Mesenchymal stem cell (in vitro differentiated cells and primary cell): ENCODE measurements around the gene WLS.

Experiments
- DNase-seq: peaks from one replicate; pipeline ENCODE4 v3.0.0-alpha.2; 2013
- H2AFZ ChIP-seq: one replicate; pipeline ENCODE4 v1.6.1; 2013; ENCODE audit warnings: low read depth, mild to moderate bottlenecking, control low read depth, inconsistent platforms, low read length, moderate library complexity
- H2AK5ac ChIP-seq: 2 replicates; pipeline ENCODE4 v1.6.1; 2013; ENCODE audit warnings: low read length, moderate library complexity, mild to moderate bottlenecking, inconsistent platforms; ENCODE audit not compliant: severe bottlenecking
- H2BK120ac ChIP-seq: one replicate; pipeline ENCODE4 v1.6.1; 2013; ENCODE audit warnings: low read depth, mild to moderate bottlenecking, inconsistent platforms, low read length, moderate library complexity
- H2BK12ac ChIP-seq, 2 experiments: one replicate each; pipeline ENCODE4 v1.6.1; 2013; ENCODE audit warnings: inconsistent platforms in 2 of 2, low read length in 2 of 2, mild to moderate bottlenecking in 2 of 2, moderate library complexity in 2 of 2, control low read depth in 1 of 2
- H2BK15ac ChIP-seq: one replicate; pipeline ENCODE4 v1.6.1; 2013; ENCODE audit warnings: mild to moderate bottlenecking, low read depth, inconsistent platforms; ENCODE audit not compliant: poor library complexity, severe bottlenecking
- H2BK5ac ChIP-seq: 2 replicates; pipeline ENCODE4 v1.6.1; 2013; ENCODE audit warnings: low read depth, mild to moderate bottlenecking, low read length, control low read depth, inconsistent platforms; ENCODE audit not compliant: poor library complexity, severe bottlenecking
- H3K14ac ChIP-seq, 2 experiments: one replicate each; pipeline ENCODE4 v1.6.1; 2013; ENCODE audit warnings: inconsistent platforms in 2 of 2, low read length in 2 of 2, control low read depth in 1 of 2, mild to moderate bottlenecking in 1 of 2, moderate library complexity in 1 of 2
- H3K18ac ChIP-seq, 2 experiments: one replicate each; pipeline ENCODE4 v1.6.1; 2013; ENCODE audit warnings: inconsistent platforms in 2 of 2, low read length in 2 of 2, control low read depth in 1 of 2, low read depth in 1 of 2, mild to moderate bottlenecking in 1 of 2
- H3K23ac ChIP-seq, 2 experiments: one replicate each; pipeline ENCODE4 v1.6.1; 2013; ENCODE audit warnings: inconsistent platforms in 2 of 2, low read length in 2 of 2, mild to moderate bottlenecking in 2 of 2, moderate library complexity in 2 of 2, control low read depth in 1 of 2
- H3K27ac ChIP-seq: 2 replicates; pipeline ENCODE4 v1.5.1; 2013; ENCODE audit warnings: mild to moderate bottlenecking, moderate library complexity, low read length, control low read depth, inconsistent platforms; ENCODE audit not compliant: poor library complexity, severe bottlenecking
- H3K27me3 ChIP-seq, 2 experiments: 2 replicates each; pipeline versions ENCODE4 v1.6.1 to v1.7.0; 2013; ENCODE audit warnings: low read length in 2 of 2, mild to moderate bottlenecking in 2 of 2, moderate library complexity in 2 of 2, control low read depth in 1 of 2, inconsistent platforms in 1 of 2; ENCODE audit not compliant: control insufficient read depth in 1 of 2, insufficient read depth in 1 of 2
- H3K36me3 ChIP-seq, 2 experiments: 2 replicates each; pipeline versions ENCODE4 v1.6.1 to v1.7.0; 2013; ENCODE audit warnings: low read length in 2 of 2, control low read depth in 1 of 2, inconsistent platforms in 1 of 2, low read depth in 1 of 2, mild to moderate bottlenecking in 1 of 2; ENCODE audit not compliant: insufficient read depth in 2 of 2, control insufficient read depth in 1 of 2
- H3K4ac ChIP-seq, 2 experiments: one replicate each; pipeline ENCODE4 v1.6.1; 2013; ENCODE audit warnings: inconsistent platforms in 2 of 2, low read length in 2 of 2, mild to moderate bottlenecking in 2 of 2, moderate library complexity in 2 of 2, control low read depth in 1 of 2, low read depth in 1 of 2
- H3K4me1 ChIP-seq: 2 replicates; pipeline ENCODE4 v1.6.1; 2013; ENCODE audit warnings: low read depth, low read length, control low read depth; ENCODE audit not compliant: control insufficient read depth, insufficient read depth
- H3K4me2 ChIP-seq: 2 replicates; pipeline ENCODE4 v1.6.1; 2013; ENCODE audit warnings: low read length, mild to moderate bottlenecking, inconsistent platforms; ENCODE audit not compliant: poor library complexity, severe bottlenecking
- H3K4me3 ChIP-seq, 2 experiments: 2 replicates each; pipeline versions ENCODE4 v1.5.1 to v1.7.0; 2013; ENCODE audit warnings: low read length in 2 of 2, mild to moderate bottlenecking in 2 of 2, control low read depth in 1 of 2, low read depth in 1 of 2; ENCODE audit not compliant: insufficient read depth in 1 of 2
- H3K79me1 ChIP-seq: replicated peaks from 2 replicates; pipeline ENCODE4 v1.6.1; 2013; ENCODE audit warnings: mild to moderate bottlenecking, control low read depth, low read length, inconsistent platforms; ENCODE audit not compliant: poor library complexity, severe bottlenecking
- H3K9ac ChIP-seq: 2 replicates; pipeline ENCODE4 v1.7.0; 2013; ENCODE audit warnings: mild to moderate bottlenecking, low read length, moderate library complexity
- H3K9me3 ChIP-seq: 2 replicates; pipeline ENCODE4 v1.7.0; 2013; ENCODE audit warnings: mild to moderate bottlenecking, low read length; ENCODE audit not compliant: control insufficient read depth
- H4K8ac ChIP-seq: one replicate; pipeline ENCODE4 v1.6.1; 2013; ENCODE audit warnings: inconsistent platforms, mild to moderate bottlenecking, low read length, moderate library complexity
- H4K91ac ChIP-seq: one replicate; pipeline ENCODE4 v1.6.1; 2013; ENCODE audit warnings: mild to moderate bottlenecking, low read length, inconsistent platforms
- WGBS: methylation state at CpG from one replicate; pipeline ENCODE4 v1.1.7; 2013; ENCODE audit warnings: mixed read lengths; 5-methylcytosine and 5-hydroxymethylcytosine counted together

The WLS gene

GRCh38 chr1:68167211-68167610, 65.1 kb downstream of the WLS start:
- Histone ChIP-seq H2BK15ac (no peak overlapping the region), H3K27me3 (no peaks in the 10 kb centered on the region), H4K91ac (no peak overlapping the region), H2BK5ac (no peak overlapping the region), H3K79me1 (peaks cover 33% of the 10 kb centered on the region), H3K36me3 (peaks cover 14 to 35% of the 10 kb centered on the region in 2 experiments), H3K18ac (no peak overlapping the region), H2BK12ac (no peak overlapping the region), H4K8ac (no peak overlapping the region), H3K23ac (no peak overlapping the region), H3K4me1 (peaks cover 3% of the 10 kb centered on the region), H3K4ac (no peak overlapping the region), H3K14ac (no peak overlapping the region), H3K4me2 (no peak overlapping the region), H3K27ac (no peak overlapping the region), H2AK5ac (no peak overlapping the region), H3K9me3 (no peaks in the 10 kb centered on the region), H3K4me3 (no peak overlapping the region), H2BK120ac (no peak overlapping the region), H2AFZ (no peak overlapping the region), H3K9ac (no peak overlapping the region)
- WGBS: 100% methylated on average over 1 of the region's 3 CpGs
- DNase-seq: no peak

DNA sequence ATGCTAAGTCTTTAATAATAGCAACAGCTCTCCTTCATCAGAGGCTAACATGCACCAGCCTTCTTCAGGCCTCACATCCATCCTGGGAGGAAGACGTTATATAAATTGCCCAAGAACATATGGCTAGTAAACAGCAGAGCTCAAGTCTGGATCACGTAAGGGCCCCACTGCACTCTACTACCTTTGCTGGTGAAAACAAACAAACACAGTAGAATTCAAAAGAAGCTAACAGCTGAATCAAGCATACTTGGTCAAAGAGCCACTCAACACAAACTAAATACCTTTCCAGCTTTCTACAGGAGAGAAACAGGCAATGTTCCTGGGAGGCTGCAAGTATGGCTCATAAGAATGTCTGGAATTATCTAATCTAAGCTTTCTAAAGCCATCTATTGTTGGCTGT, 66.0 kb downstream of the WLS start:
- H2AK5ac ChIP-seq: no peak overlapping the region
- no peak overlapping the region for H2BK120ac ChIP-seq
- peaks cover 38% of the 10 kb centered on the region for H3K79me1 ChIP-seq
- no peak overlapping the region for H4K91ac ChIP-seq
- H2BK15ac ChIP-seq: no peak overlapping the region
- no peak overlapping the region for H2AFZ ChIP-seq
- no peak overlapping the region for H3K4me3 ChIP-seq
- peaks cover 3% of the 10 kb centered on the region for H3K4me1 ChIP-seq
- H3K14ac ChIP-seq: no peak overlapping the region
- no peak overlapping the region for H3K23ac ChIP-seq
- no peaks in the 10 kb centered on the region for H3K27me3 ChIP-seq
- H3K9ac ChIP-seq: no peak overlapping the region
- H3K27ac ChIP-seq: no peak overlapping the region
- H3K4me2 ChIP-seq: no peak overlapping the region
- WGBS: 61% methylated on average over 2 of the region's 2 CpGs
- H3K4ac ChIP-seq: no peak overlapping the region
- H3K18ac ChIP-seq: no peak overlapping the region
- no peak overlapping the region for H2BK12ac ChIP-seq
- peaks cover 22 to 40% of the 10 kb centered on the region in 2 experiments for H3K36me3 ChIP-seq
- peak; percentile 24 for DNase-seq
- H2BK5ac ChIP-seq: no peak overlapping the region
- H3K9me3 ChIP-seq: no peaks in the 10 kb centered on the region
- no peak overlapping the region for H4K8ac ChIP-seq

DNA sequence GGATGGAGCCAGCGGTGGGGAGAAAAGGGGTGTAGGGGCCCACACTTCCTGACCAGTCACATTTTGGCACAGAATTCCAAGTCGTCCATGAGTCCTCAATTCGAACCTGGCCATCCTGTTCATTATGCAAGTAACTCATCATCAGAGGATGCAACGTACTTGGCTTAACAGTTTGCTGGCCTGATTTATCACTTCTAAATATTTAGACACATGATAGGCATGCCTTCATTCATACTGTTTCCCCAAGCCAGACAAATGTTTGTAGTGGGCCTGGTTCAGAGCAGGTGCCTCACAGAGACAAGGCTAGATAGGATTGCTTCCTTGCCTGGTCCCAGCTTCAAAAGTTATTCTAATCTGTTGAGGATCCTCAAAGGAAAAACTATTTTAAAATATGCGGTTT, 66.7 kb downstream of the WLS start:
- no peak overlapping the region for H4K8ac ChIP-seq
- peaks cover 38% of the 10 kb centered on the region for H3K79me1 ChIP-seq
- no peak overlapping the region for H3K4me2 ChIP-seq
- no peak overlapping the region for H2AK5ac ChIP-seq
- no peak overlapping the region for H2BK5ac ChIP-seq
- no peak overlapping the region for H3K18ac ChIP-seq
- WGBS: 66% methylated on average over 4 of the region's 5 CpGs
- no peak overlapping the region for H4K91ac ChIP-seq
- H3K27me3 ChIP-seq: no peaks in the 10 kb centered on the region
- no peak overlapping the region for H3K4ac ChIP-seq
- H2BK15ac ChIP-seq: no peak overlapping the region
- peaks cover 3% of the 10 kb centered on the region for H3K4me1 ChIP-seq
- H3K36me3 ChIP-seq: peaks cover 22 to 40% of the 10 kb centered on the region in 2 experiments
- no peak overlapping the region for H3K27ac ChIP-seq
- no peak overlapping the region for H3K14ac ChIP-seq
- H2AFZ ChIP-seq: no peak overlapping the region
- no peak for DNase-seq
- no peak overlapping the region for H3K23ac ChIP-seq
- no peaks in the 10 kb centered on the region for H3K9me3 ChIP-seq
- H3K9ac ChIP-seq: no peak overlapping the region
- no peak overlapping the region for H3K4me3 ChIP-seq
- no peak overlapping the region for H2BK12ac ChIP-seq
- no peak overlapping the region for H2BK120ac ChIP-seq

- Histone ChIP-seq H3K27ac (no peak overlapping the region), H2BK15ac (no peak overlapping the region), H2AK5ac (no peak overlapping the region), H2BK120ac (no peak overlapping the region), H3K14ac (no peak overlapping the region), H4K91ac (no peak overlapping the region), H2BK12ac (no peak overlapping the region), H3K4ac (no peak overlapping the region), H3K18ac (no peak overlapping the region), H3K4me1 (peaks cover 3% of the 10 kb centered on the region), H2AFZ (no peak overlapping the region), H2BK5ac (no peak overlapping the region), H3K9ac (no peak overlapping the region), H3K4me2 (no peak overlapping the region), H3K4me3 (no peak overlapping the region), H3K9me3 (no peaks in the 10 kb centered on the region), H3K27me3 (no peaks in the 10 kb centered on the region), H4K8ac (no peak overlapping the region), H3K23ac (no peak overlapping the region), H3K79me1 (peaks cover 38% of the 10 kb centered on the region), H3K36me3 (peaks cover 22 to 40% of the 10 kb centered on the region in 2 experiments)
- DNase-seq: no peak
- no CpG with 5 or more reads among the region's 1 CpG for whole genome bisulfite sequencing
These were observed 67.4 kb downstream of the WLS start for GRCh38 chr1:68164918-68165317.
